Measurements from ENCODE around the gene NUPR2. TPM values are rescaled to one million over a fixed set of nuclear protein-coding genes. Genes with fewer than 3 reads are reported as not detected.
"Not testable (repeated sequence)": the region's sequence is repeated elsewhere in the genome, so short reads cannot be mapped to it uniquely, and the experiment has no call there.

Gene NUPR2
- total and polyA plus RNA-seq, 5 donors from 2014 or later: 1.0 TPM; not detected in 4

- not testable (repeated sequence) for H3K9me3 Mint-ChIP-seq; H3K27me3 ChIP-seq (ENCODE audit: control insufficient read depth, insufficient read depth, low read length); H3K27me3 Mint-ChIP-seq; H3K27ac ChIP-seq (ENCODE audit: insufficient read depth, low read length, poor library complexity, severe bottlenecking); DNase-seq; ATAC-seq (ENCODE audit: low read depth in 2 of 2); H3K9me3 ChIP-seq (ENCODE audit: control insufficient read depth in 2 of 2, low read length in 2 of 2)
- peaks cover 17 to 43% (median 29%) of the 10 kb centered on the region in 4 donors for H3K4me1 Mint-ChIP-seq
- H3K27ac Mint-ChIP-seq: peak overlapping the region in 1 of 3 donors; percentile 26
- peaks cover 31% of the 10 kb centered on the region for H3K36me3 Mint-ChIP-seq
- H3K4me1 ChIP-seq (ENCODE audit: control insufficient read depth, insufficient read depth, low read length, poor library complexity, severe bottlenecking): peaks cover 15% of the 10 kb centered on the region
- peaks cover 28% of the 10 kb centered on the region for H3K36me3 ChIP-seq (ENCODE audit: control insufficient read depth, insufficient read depth, low read length)
- H3K4me3 Mint-ChIP-seq: peak overlapping the region; percentile 44 to 92 (median 57)
- H3K4me3 ChIP-seq (ENCODE audit: low read depth, low read length): peak overlapping the region; percentile 10
Observed at GRCh38 chr7:56066376-56066775, 49.8 kb downstream of the NUPR2 start.

Other genes with a start within 250 kb of the NUPR2 start
- gene ZNF713, start 229.0 kb downstream of the NUPR2 start, total RNA-seq: 4.6 TPM
- 1 to 10 TPM in 2 of 4 donors, under 1 TPM in 2; 0.06 to 2.3 (median 1.2) TPM for gene ZNF713, start 229.0 kb downstream of the NUPR2 start, polyA plus RNA-seq
- 7.0 TPM for gene MRPS17, start 164.5 kb downstream of the NUPR2 start, total RNA-seq
- gene MRPS17, start 164.5 kb downstream of the NUPR2 start, polyA plus RNA-seq: 10 to 100 TPM; 16.7 to 20.2 (median 18.1) TPM
- gene NIPSNAP2, start 151.8 kb downstream of the NUPR2 start, total RNA-seq: 34.8 TPM
- 10 to 100 TPM; 44.5 to 52.9 (median 47.4) TPM for gene NIPSNAP2, start 151.8 kb downstream of the NUPR2 start, polyA plus RNA-seq
- gene PSPH, start 65.0 kb downstream of the NUPR2 start, total RNA-seq: 1.5 TPM
- 1 to 10 TPM; 4.1 to 6.6 (median 5.9) TPM for gene PSPH, start 65.0 kb downstream of the NUPR2 start, polyA plus RNA-seq
- 42.0 TPM for gene CCT6A, start 64.7 kb downstream of the NUPR2 start, total RNA-seq
- 10 to 100 TPM; 82.1 to 96.2 (median 89.8) TPM for gene CCT6A, start 64.7 kb downstream of the NUPR2 start, polyA plus RNA-seq
- gene SUMF2, start 52.1 kb downstream of the NUPR2 start, total RNA-seq: 114 TPM
- gene SUMF2, start 52.1 kb downstream of the NUPR2 start, polyA plus RNA-seq: 100 to 1,000 TPM; 166 to 205 (median 192) TPM
- gene PHKG1, start 23.5 kb downstream of the NUPR2 start, total RNA-seq: 8.2 TPM
- under 1 TPM; 0.08 to 0.71 (median 0.25) TPM for gene PHKG1, start 23.5 kb downstream of the NUPR2 start, polyA plus RNA-seq
- 243 TPM for gene CHCHD2, start 9.9 kb downstream of the NUPR2 start, total RNA-seq
- 100 to 1,000 TPM; 505 to 622 (median 531) TPM for gene CHCHD2, start 9.9 kb downstream of the NUPR2 start, polyA plus RNA-seq